A673 (cell line): ENCODE measurements around the gene ANKRD29. TPM values are rescaled to one million over a fixed set of nuclear protein-coding genes. Genes with fewer than 3 reads are reported as not detected.

ENCODE experiments used
- BruUV-seq: library from RNA; stranded (reverse); fragments of 400-500 nt; replicated peaks from 2 replicates; lab custom pipeline; 2021; lab: Mats Ljungman, UMichigan
- CTCF ChIA-PET: fragments of 300-600 bp; sonication (Branson Sonifier 250); formaldehyde crosslinking; loops from one replicate; lab custom pipeline; 2022; ENCODE audit warnings: antibody characterized with exemption; lab: Charles Lee
- POLR2A ChIA-PET: fragments of 300-600 bp; sonication (Branson Sonifier 250); formaldehyde crosslinking; loops from one replicate; lab custom pipeline; 2022; ENCODE audit warnings: antibody characterized with exemption; ENCODE audit not compliant: low non-redundant PET; lab: Charles Lee
- DNase-seq: peaks from one replicate; pipeline ENCODE4 v3.0.0-alpha.2; 2015; ENCODE audit warnings: low spot score
- H3K27ac ChIP-seq: fragments of 200-600 bp; sonication (generic); 2 replicates; pipeline ENCODE4 v1.5.1; 2016; ENCODE audit warnings: mixed run types, low read depth, mild to moderate bottlenecking, mixed read lengths, antibody characterized with exemption, low read length; ENCODE audit not compliant: poor library complexity, severe bottlenecking
- H3K27me3 ChIP-seq: fragments of 200-600 bp; sonication (generic); replicated peaks from 2 replicates; pipeline ENCODE4 v1.6.1; 2017; ENCODE audit warnings: mixed run types, low read depth, mild to moderate bottlenecking, mixed read lengths, antibody characterized with exemption, low read length; ENCODE audit not compliant: insufficient read depth, poor library complexity
- H3K36me3 ChIP-seq: fragments of 200-600 bp; sonication (generic); 2 replicates; pipeline ENCODE4 v1.6.1; 2016; ENCODE audit warnings: mixed run types, mild to moderate bottlenecking, mixed read lengths, antibody characterized with exemption, low read length; ENCODE audit not compliant: insufficient read depth, poor library complexity, severe bottlenecking
- H3K4me1 ChIP-seq: fragments of 200-600 bp; sonication (generic); 2 replicates; pipeline ENCODE4 v1.6.1; 2017; ENCODE audit warnings: mixed run types, mild to moderate bottlenecking, mixed read lengths, antibody characterized with exemption, low read length; ENCODE audit not compliant: insufficient read depth, poor library complexity, severe bottlenecking
- H3K4me3 ChIP-seq: fragments of 200-600 bp; sonication (generic); 2 replicates; pipeline ENCODE4 v1.5.1; 2016; ENCODE audit warnings: low read depth, mixed run types, mild to moderate bottlenecking, mixed read lengths, low read length; ENCODE audit not compliant: poor library complexity, severe bottlenecking
- H3K9me3 ChIP-seq: fragments of 200-600 bp; sonication (generic); 2 replicates; pipeline ENCODE4 v1.6.1; 2016; ENCODE audit warnings: mixed run types, low read depth, mild to moderate bottlenecking, mixed read lengths, antibody characterized with exemption, low read length; ENCODE audit not compliant: poor library complexity, severe bottlenecking
- EZH2 ChIP-seq: fragments of 200-600 bp; sonication (generic); IDR thresholded peaks from 2 replicates; pipeline ENCODE4 v1.6.1; 2017; ENCODE audit warnings: borderline replicate concordance, low read depth, mild to moderate bottlenecking, mixed read lengths, antibody characterized with exemption, low read length; ENCODE audit not compliant: poor library complexity, severe bottlenecking
- intact Hi-C: fragments of 100-400 bp; cut with micrococcal nuclease; formaldehyde crosslinking; loops from one replicate; pipeline ENCODE4 v1.10.0; 2022; ENCODE audit not compliant: unreplicated experiment
- total RNA-seq: library from RNA; stranded (reverse); gene quantifications from 2 replicates; pipeline ENCODE4 v1.2.3, GENCODE V29; 2021
- TF ChIP-seq, protein P1 (sequence below): fragments of 300-800, 200-600 bp; sonication (generic); conservative IDR thresholded peaks from 2 replicates; pipeline ENCODE4 v1.5.1; 2017; ENCODE audit warnings: low read depth, mild to moderate bottlenecking, antibody characterized with exemption, low read length, moderate library complexity, mixed read lengths

Gene ANKRD29
- total RNA-seq, 1 experiment from 2014 or later: 2.6 TPM

DNA sequence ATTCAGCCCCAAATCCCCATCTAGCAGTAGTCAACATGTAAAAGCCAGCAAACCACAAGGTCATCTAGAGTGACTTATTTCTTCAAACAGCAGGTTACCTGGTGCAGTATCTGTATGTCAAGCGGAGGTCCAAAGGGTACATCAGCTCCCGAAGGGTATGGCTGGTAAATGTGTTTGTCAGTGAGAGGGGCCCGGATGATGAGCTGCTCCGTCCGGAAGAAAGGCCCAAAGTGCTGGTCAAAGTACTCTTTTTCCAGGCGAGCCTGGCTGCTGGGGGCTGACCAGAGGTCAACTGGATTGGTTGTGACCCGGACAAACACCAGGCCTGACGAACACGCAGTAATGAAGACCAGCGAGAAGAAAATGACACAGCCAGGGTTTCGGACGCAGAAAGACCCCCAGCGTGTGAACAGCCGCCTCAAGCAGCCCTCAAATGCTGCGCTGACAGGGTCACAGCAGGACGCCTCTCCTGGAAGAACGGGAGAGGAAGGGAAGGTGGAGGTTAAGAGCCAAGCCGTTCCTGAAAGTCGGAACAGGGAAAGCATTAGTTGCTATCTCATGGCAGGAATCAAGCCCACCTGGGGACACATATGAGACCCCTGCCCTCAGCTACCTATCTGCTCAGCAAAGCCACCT, 106.4 kb downstream of the ANKRD29 start:
- no peak overlapping the region for H3K27ac ChIP-seq
- H3K9me3 ChIP-seq: no peaks in the 10 kb centered on the region
- CTCF ChIA-PET: no interaction called here
- peaks cover 66% of the 10 kb centered on the region for H3K36me3 ChIP-seq
- POLR2A ChIA-PET: no interaction called here
- DNase-seq: no peak
- H3K27me3 ChIP-seq: no peaks in the 10 kb centered on the region
- no peaks in the 10 kb centered on the region for H3K4me1 ChIP-seq
- intact Hi-C loops: no loop called here
- TF ChIP-seq, protein P1, sequence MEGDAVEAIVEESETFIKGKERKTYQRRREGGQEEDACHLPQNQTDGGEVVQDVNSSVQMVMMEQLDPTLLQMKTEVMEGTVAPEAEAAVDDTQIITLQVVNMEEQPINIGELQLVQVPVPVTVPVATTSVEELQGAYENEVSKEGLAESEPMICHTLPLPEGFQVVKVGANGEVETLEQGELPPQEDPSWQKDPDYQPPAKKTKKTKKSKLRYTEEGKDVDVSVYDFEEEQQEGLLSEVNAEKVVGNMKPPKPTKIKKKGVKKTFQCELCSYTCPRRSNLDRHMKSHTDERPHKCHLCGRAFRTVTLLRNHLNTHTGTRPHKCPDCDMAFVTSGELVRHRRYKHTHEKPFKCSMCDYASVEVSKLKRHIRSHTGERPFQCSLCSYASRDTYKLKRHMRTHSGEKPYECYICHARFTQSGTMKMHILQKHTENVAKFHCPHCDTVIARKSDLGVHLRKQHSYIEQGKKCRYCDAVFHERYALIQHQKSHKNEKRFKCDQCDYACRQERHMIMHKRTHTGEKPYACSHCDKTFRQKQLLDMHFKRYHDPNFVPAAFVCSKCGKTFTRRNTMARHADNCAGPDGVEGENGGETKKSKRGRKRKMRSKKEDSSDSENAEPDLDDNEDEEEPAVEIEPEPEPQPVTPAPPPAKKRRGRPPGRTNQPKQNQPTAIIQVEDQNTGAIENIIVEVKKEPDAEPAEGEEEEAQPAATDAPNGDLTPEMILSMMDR: no peak
- TF ChIP-seq EZH2: no peak
- no TSS peak for BruUV-seq
- H3K4me3 ChIP-seq: no peak overlapping the region

DNA sequence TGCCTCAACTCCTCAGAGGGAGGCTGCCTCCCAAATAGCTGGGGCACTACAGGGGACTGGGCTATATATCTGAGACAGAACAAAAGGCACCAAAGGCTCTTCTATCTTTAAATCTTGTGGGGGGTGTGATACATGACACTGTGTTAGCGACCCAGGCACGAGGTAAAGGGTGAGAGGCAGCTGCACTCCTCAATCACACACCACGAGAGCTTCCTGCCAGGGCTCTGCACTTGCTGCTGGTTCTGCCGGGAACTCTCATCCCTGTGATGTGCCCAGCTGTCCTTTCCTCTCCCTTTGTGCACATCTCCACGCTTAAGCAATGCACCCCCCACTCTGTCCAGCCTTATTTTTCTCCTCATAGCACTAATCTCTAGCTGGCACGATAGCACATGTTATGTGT, 108.8 kb downstream of the ANKRD29 start:
- H3K36me3 ChIP-seq: peaks cover 56% of the 10 kb centered on the region
- no peak overlapping the region for H3K27ac ChIP-seq
- ChIA-PET POLR2A (no interaction called here), CTCF (no interaction called here)
- no peak for DNase-seq
- BruUV-seq: no TSS peak
- H3K4me1 ChIP-seq: no peaks in the 10 kb centered on the region
- H3K4me3 ChIP-seq: no peak overlapping the region
- TF ChIP-seq, protein P1: no peak
- no peak for TF ChIP-seq EZH2
- intact Hi-C loops: no loop called here
- H3K27me3 ChIP-seq: no peaks in the 10 kb centered on the region
- no peaks in the 10 kb centered on the region for H3K9me3 ChIP-seq

DNA sequence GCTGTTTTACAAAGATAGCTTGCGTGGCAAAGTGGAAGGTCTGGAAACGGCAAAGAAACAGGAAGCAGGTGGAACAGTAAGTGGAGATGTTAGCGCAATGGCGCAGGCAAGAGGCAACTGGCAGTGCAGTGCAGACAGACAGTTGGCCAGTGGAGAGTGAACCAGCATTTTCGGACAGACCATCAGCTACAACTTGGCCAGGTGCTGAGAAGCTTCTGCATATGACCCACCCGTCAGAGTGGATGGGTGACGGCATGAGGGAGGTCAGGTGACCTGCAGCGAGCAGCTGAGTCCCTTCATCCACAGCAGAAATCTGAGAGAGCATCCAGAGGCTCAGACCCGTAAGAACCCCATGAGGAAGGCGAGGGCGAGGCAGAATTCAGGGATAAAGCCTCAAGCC, 110.2 kb downstream of the ANKRD29 start:
- Histone ChIP-seq H3K27me3 (no peaks in the 10 kb centered on the region), H3K9me3 (no peaks in the 10 kb centered on the region), H3K4me1 (no peaks in the 10 kb centered on the region), H3K27ac (no peak overlapping the region), H3K36me3 (peaks cover 62% of the 10 kb centered on the region), H3K4me3 (no peak overlapping the region)
- BruUV-seq: no TSS peak
- ChIA-PET CTCF (no interaction called here), POLR2A (no interaction called here)
- no peak for DNase-seq
- intact Hi-C loops: no loop called here
- TF ChIP-seq, protein P1: no peak
- TF ChIP-seq EZH2: no peak
